ENCODE data around the gene GLIPR2.

Gene GLIPR2

GRCh38 chr9:36193023-36193422, 56.5 kb downstream of the GLIPR2 start:
- DNase-seq (ENCODE audit: low spot score), result no peak

- no peak for DNase-seq (ENCODE audit: low spot score)
These were observed 57.9 kb downstream of the GLIPR2 start for GRCh38 chr9:36194326-36195000.

GRCh38 chr9:36204906-36205547, 68.5 kb downstream of the GLIPR2 start:
- no peak for DNase-seq (ENCODE audit: low spot score)

- peak; percentile 78 for DNase-seq (ENCODE audit: low spot score)
These were observed 70.5 kb downstream of the GLIPR2 start for GRCh38 chr9:36207016-36207415.

GRCh38 chr9:36207546-36208012, 71.0 kb downstream of the GLIPR2 start:
- DNase-seq (ENCODE audit: low spot score), result no peak

GRCh38 chr9:36208521-36209253, 72.2 kb downstream of the GLIPR2 start:
- DNase-seq (ENCODE audit: low spot score), result no peak

GRCh38 chr9:36210722-36211121, 74.2 kb downstream of the GLIPR2 start:
- no peak for DNase-seq (ENCODE audit: low spot score)

- DNase-seq (ENCODE audit: low spot score), result no peak
These were observed 75.0 kb downstream of the GLIPR2 start for GRCh38 chr9:36211510-36211909.

GRCh38 chr9:36213387-36213786, 76.9 kb downstream of the GLIPR2 start:
- no peak for DNase-seq (ENCODE audit: low spot score)

Data from putamen (tissue), 1 donor.